GM19468 (cell line): Measurements from ENCODE around the gene GMPR2.

Experiments
- ATAC-seq: cut with Tn5 transposase; IDR thresholded peaks from one replicate; pipeline ENCODE4 v1.9.1; 2021; ENCODE audit warnings: mild to moderate bottlenecking, moderate library complexity, moderate number of reproducible peaks; ENCODE audit not compliant: unreplicated experiment; ENCODE audit errors: extremely low read depth

The GMPR2 gene

GRCh38 chr14:24232645-24233537, at the start of gene GMPR2:
Gene GMPR2, plus strand, starts transcription at chr14:24232929. Its CDS starts 325 bp downstream, at chr14:24233254.
- peak; percentile 19 for ATAC-seq

DNA sequence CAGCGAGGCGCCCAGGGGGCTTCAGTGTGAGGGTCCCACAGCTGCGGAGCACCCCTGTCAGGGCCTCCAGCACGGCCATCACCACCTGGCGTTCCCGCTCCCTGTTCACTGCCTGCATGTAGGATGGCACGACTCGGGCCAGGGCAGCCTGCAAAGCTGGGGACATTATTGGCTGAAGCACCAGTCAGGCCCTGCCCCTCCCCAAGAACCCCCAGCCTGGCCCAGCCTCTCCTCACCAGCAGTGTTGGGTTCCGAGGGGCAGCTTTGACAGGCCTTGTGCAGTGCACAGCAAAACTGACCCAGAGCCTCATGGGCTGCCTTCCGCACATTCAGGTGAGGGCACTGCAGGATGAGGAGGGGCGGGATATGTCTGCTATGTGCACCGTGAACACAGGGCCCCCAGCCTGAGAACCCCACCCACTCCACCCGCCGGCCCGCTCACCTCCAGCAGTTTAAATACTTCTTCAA, 49.7 kb upstream of the GMPR2 start:
- no peak for ATAC-seq

GRCh38 chr14:24184104-24184970, 48.4 kb upstream of the GMPR2 start:
- ATAC-seq: no peak

GRCh38 chr14:24185026-24185425, 47.7 kb upstream of the GMPR2 start:
- ATAC-seq: no peak

- no peak for ATAC-seq
Observed at GRCh38 chr14:24185741-24186140, 47.0 kb upstream of the GMPR2 start.

DNA sequence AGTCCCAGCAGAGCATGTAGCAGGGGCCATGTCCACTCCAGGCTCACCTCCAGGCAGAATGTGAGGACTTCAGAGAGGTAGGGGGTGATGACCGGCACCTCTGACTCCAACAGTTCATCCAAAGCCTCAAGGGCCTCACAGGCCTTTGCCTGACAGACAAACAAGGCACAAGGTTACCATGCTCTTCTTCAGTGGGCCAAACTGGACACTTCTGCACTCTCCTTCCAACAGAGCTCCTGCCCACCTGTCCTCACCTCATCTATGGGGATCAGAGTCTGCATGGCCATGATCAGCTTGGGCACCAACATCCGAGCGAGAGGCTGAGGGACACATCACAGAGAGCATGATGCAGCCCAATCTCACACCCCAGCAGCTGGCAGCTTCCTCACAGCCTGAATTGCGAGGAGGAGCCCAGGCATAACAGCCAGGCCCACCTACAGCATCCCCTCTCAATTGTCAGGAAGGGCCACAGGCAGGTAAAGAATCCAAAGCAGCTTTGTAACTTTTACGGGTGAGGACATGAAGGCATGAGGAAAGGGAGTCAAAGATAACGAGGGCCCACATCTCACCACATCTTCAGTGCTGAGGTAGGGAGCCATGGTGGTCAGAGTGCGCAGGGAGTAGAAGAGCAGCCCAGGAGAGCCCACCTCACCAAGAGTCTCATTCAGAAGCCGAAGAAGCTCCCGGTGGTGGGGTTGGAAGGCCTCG, 45.7 kb upstream of the GMPR2 start:
- ATAC-seq: no peak

DNA sequence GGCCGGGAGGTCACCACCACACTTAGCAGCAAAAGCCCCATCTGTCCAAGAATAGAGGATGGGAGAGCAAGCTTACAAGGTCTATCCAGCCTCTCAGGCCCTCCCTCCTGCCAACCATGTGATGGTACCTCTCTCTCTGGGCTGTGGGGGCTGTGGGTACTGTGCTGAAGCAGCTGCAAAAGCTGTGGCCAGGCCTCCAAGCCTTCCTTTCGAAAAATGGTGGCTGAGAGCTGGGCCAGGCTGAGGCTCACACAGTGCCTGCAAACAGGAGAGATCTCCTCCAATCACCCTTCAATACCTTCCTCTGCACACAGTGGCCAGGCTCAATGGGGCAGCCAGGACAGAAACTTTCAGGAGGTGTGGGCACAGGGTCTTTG, 45.2 kb upstream of the GMPR2 start:
- no peak for ATAC-seq

DNA sequence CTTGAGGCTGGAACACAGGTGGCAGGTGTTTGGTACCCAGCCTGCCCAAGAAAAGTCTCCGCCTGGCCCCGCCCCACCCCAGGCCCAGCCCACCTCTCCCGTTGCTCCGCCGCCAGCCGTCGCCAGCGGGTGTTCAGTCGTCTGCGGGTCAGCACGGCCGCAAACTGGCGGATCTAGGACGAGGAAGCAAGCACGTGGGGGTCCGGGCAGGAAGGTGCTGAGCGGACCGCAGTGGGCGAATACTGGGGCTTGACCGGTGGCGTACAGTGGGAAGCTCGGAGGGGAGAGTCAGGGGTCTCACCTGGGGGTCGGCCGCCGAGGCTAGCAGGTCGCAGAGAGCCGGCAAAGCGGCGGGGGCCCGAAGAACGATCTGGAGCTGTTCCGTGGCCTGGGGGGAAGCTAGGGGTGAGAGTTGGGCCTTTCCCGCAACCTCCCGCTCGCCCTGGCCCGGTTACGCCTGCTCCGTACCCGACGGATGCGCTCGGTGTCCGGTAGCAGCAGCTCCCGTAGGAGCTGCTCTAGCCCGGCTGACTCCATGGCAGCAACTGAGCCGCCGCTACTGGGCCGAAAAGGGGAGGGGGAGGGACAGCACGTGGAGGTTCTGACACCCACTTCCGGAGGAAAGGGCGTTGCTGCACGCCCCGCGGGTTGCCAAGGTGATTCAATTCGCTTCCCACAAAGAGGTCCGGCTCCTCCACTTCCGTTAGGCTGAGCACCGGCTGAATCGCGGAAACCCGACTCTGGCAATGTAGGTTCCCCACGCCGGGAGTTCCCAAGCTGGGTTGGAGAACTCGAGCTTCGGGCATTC, 44.3 kb upstream of the GMPR2 start, which contains the start of gene IPO4:
Gene IPO4, minus strand, starts transcription at position 566 of the 808 bp plus-strand sequence. Its CDS starts 29 bp downstream, at position 537.
- peak; percentile 76 for ATAC-seq

GRCh38 chr14:24189059-24189375, 43.7 kb upstream of the GMPR2 start:
- ATAC-seq: no peak

DNA sequence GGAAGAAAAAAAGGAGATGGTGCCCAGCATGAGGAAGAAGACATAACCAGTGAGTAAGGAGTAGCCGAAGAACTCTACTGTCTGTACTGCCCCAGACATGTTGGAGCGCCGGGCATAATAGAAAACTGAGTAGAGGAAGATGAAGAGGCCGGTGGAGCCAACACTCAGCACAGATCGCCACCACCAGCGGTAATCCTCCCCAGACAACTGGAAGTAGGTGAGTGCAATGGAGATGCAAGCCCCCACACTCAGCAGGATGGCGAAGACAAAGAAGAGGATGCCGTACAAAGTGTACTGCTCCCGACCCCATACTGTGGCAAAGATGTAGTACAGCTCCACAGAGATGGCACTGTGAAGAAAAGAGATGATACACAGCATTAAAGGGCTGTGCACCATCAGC, 43.3 kb upstream of the GMPR2 start:
- ATAC-seq: no peak

GRCh38 chr14:24190416-24190815, 42.3 kb upstream of the GMPR2 start:
- no peak for ATAC-seq

DNA sequence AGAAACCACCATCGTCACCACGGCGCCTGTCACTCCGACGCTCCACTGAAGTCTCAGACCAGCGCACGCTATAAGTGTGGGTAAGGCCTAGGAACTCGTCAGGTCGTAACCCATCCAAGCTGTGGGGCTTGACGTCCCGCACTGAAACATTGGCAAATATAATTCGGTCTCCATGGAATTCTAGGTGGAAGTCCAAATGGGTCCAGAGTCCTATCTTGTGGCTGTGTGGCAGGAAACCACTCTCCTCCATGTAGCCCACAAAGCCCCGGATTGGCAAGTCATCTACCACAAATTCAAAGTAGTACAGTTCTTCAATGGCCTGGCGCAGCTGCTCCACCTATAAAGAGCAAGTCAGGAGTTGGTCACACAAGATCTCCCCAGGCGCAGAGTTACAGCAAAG, 39.8 kb upstream of the GMPR2 start:
- no peak for ATAC-seq

- ATAC-seq: no peak
Observed at GRCh38 chr14:24194186-24194872, 38.4 kb upstream of the GMPR2 start.

GRCh38 chr14:24194873-24195185, 37.9 kb upstream of the GMPR2 start:
- no peak for ATAC-seq

GRCh38 chr14:24195186-24196070, 37.3 kb upstream of the GMPR2 start, which contains the start of gene TM9SF1:
Gene TM9SF1, minus strand, starts transcription at chr14:24195441. Its CDS starts 422 bp downstream, at chr14:24195019.
- peak; percentile 63 for ATAC-seq

DNA sequence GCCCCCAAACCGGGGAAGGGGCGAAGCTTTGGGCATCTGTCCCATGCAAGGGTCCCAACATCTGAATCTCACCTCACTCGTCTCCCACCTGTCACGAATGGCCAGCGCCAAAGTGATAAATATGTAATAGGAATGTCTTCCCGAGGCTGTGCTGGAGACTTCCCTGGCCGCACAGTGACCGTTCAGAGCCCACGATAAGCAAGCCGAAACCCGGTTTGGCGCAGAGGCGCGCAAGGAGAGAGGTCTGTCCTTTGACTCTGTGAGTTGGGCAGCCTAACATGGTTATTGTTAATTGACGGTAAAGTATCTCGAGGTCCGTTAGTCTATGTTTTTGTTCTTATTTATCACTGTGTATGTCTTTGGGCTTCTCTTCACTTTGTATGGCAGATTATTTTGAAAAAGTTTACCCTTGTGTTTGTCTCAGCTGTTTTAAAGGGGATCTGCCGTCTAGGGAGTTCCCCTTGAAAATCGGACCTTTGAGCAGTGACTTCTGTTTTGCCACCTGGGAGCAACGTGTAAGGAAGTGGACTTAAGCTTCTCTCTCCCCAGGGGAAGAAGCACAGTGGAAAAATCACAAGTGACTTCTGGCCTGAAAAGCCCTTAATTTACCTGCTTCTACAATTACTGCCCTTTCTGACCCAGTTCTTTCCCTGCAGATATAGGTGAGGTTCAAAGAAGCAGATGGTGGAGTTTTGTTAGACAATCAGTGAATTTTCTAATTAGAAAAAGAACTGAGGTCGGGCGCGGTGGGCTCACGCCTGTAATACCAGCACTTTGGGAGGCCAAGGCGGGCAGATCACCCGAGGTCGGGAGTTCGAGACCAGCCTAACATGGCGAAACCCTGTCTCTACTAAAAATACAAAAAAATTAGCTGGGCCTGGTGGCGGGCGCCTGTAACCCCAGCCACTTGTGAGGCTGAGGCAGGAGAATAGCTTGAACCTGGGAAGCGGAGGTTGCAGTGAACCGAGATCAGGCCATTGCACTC, 36.4 kb upstream of the GMPR2 start:
- ATAC-seq: no peak

DNA sequence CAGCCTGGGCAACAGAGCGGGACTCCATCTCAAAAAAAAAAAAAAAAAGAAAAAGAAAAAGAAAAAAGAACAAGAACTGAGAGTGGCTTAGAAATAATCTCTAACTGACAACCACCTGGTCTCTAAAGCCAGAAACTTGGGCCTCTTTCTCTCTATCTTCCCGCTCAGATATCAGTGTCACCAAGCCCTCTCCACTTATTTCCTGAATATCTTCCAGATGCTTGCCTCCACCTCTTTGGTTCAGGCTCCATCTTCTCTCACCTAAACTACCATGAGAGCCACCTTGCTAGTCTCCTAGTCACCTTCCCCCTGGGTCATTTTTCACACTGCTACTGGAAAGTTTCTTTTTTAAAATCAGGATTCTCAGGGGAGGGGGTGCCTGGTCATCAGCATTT, 35.7 kb upstream of the GMPR2 start:
- no peak for ATAC-seq
